Tibial nerve (tissue), 4 donors: Measurements from ENCODE around the gene OR13C3.

ENCODE experiments used
- EP300 ChIP-seq, 2 donors: sonication (generic); formaldehyde crosslinking; IDR thresholded peaks; one replicate each; pipeline ENCODE4 v1.6.1; 2017; ENCODE audit warnings: antibody characterized with exemption in 2 of 2, mild to moderate bottlenecking in 1 of 2
- POLR2A ChIP-seq, 2 donors: fragments of 450-650 bp; IDR thresholded peaks; one replicate each; pipeline ENCODE4 v1.6.1; 2017; ENCODE audit warnings: antibody characterized with exemption in 2 of 2, mild to moderate bottlenecking in 2 of 2, moderate library complexity in 2 of 2
- TF ChIP-seq, protein P1 (sequence below), 5 experiments: fragments of 200-600 bp in 3 of 5; fragments of 450-650 bp in 2 of 5; sonication (generic) in 3 of 5; IDR thresholded peaks; one replicate each; pipeline ENCODE4 v1.5.1; 2016 to 2019; ENCODE audit warnings: antibody characterized with exemption in 5 of 5, mild to moderate bottlenecking in 3 of 5, moderate library complexity in 2 of 5

- TF ChIP-seq EP300 (IDR thresholded peaks at IDR 0.05) (no peak), POLR2A (IDR thresholded peaks at IDR 0.05) (no peak)
- TF ChIP-seq, protein P1, sequence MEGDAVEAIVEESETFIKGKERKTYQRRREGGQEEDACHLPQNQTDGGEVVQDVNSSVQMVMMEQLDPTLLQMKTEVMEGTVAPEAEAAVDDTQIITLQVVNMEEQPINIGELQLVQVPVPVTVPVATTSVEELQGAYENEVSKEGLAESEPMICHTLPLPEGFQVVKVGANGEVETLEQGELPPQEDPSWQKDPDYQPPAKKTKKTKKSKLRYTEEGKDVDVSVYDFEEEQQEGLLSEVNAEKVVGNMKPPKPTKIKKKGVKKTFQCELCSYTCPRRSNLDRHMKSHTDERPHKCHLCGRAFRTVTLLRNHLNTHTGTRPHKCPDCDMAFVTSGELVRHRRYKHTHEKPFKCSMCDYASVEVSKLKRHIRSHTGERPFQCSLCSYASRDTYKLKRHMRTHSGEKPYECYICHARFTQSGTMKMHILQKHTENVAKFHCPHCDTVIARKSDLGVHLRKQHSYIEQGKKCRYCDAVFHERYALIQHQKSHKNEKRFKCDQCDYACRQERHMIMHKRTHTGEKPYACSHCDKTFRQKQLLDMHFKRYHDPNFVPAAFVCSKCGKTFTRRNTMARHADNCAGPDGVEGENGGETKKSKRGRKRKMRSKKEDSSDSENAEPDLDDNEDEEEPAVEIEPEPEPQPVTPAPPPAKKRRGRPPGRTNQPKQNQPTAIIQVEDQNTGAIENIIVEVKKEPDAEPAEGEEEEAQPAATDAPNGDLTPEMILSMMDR (IDR thresholded peaks at IDR 0.05) = no peak
These were observed 27.7 kb upstream of the OR13C3 start for GRCh38 chr9:104564358-104564757.
